HEK293 (cell line): ENCODE results near the gene GTF2F2.

Source experiments
- CTCF ChIA-PET: fragments of 350-600 bp; formaldehyde crosslinking; extraction: SDS; loops from one replicate; lab custom pipeline; 2021; ENCODE audit warnings: antibody characterized with exemption; lab: Yijun Ruan, JAX
- POLR2A ChIA-PET: fragments of 300-600 bp; formaldehyde crosslinking; extraction: SDS; loops from one replicate; lab custom pipeline; 2020; ENCODE audit warnings: antibody characterized with exemption, inconsistent platforms; lab: Yijun Ruan, JAX
- H3K27ac ChIP-seq: fragments of 200-500 bp; sonication (Bioruptor generic); 2 replicates; pipeline ENCODE4 v1.5.1; 2014; ENCODE audit warnings: low read depth, low read length, control low read depth, inconsistent platforms; ENCODE audit errors: extremely low read depth
- H3K36me3 ChIP-seq, 2 experiments: fragments of 200-500 bp in 1 of 2; sonication (Bioruptor generic) in 1 of 2; 1 replicate in 1 of 2; 2 replicates in 1 of 2; pipeline ENCODE4 v1.5.1; 2014 to 2017; ENCODE audit warnings: inconsistent platforms in 2 of 2, low read length in 2 of 2; ENCODE audit not compliant: control insufficient read depth in 2 of 2, insufficient read depth in 1 of 2
- H3K4me1 ChIP-seq: fragments of 200-500 bp; sonication (Bioruptor generic); 2 replicates; pipeline ENCODE4 v1.5.1; 2014; ENCODE audit warnings: mild to moderate bottlenecking, low read length, inconsistent platforms; ENCODE audit not compliant: control insufficient read depth, insufficient read depth
- H3K4me3 ChIP-seq: 2 replicates; pipeline ENCODE4 v1.5.1; 2011; ENCODE audit warnings: low read depth, mild to moderate bottlenecking, control low read depth, low read length, moderate library complexity
- H3K9me3 ChIP-seq: fragments of 200-500 bp; sonication (Bioruptor generic); 2 replicates; pipeline ENCODE4 v1.5.1; 2014; ENCODE audit warnings: low read depth, low read length, inconsistent platforms; ENCODE audit not compliant: control insufficient read depth, insufficient read depth
- BCL11A ChIP-seq: fragments of 450-650 bp; formaldehyde crosslinking; IDR thresholded peaks from 2 replicates; pipeline ENCODE4 v1.5.1; 2016; ENCODE audit warnings: low read depth, missing biosample characterization, missing genetic modification characterization
- GLI2 ChIP-seq: fragments of 450-650 bp; formaldehyde crosslinking; IDR thresholded peaks from 2 replicates; pipeline ENCODE4; 2017; ENCODE audit warnings: missing biosample characterization, missing genetic modification characterization, low read depth, borderline replicate concordance
- IKZF3 ChIP-seq: fragments of 450-650 bp; IDR thresholded peaks from 2 replicates; pipeline ENCODE4 v1.5.0; 2018; ENCODE audit warnings: missing biosample characterization, mild to moderate bottlenecking, missing genetic modification characterization, moderate library complexity
- MZF1 ChIP-seq: fragments of 450-650 bp; formaldehyde crosslinking; IDR thresholded peaks from 2 replicates; pipeline ENCODE4 v1.5.1; 2017; ENCODE audit warnings: missing biosample characterization, missing genetic modification characterization, borderline replicate concordance
- REPIN1 ChIP-seq: fragments of 450-650 bp; formaldehyde crosslinking; IDR thresholded peaks from 2 replicates; pipeline ENCODE4 v1.5.1; 2017; ENCODE audit warnings: missing biosample characterization, missing genetic modification characterization, low read depth
- REST ChIP-seq: fragments of 450-650 bp; formaldehyde crosslinking; IDR thresholded peaks from 2 replicates; pipeline ENCODE4 v1.5.1; 2016; ENCODE audit warnings: missing biosample characterization, missing genetic modification characterization
- SCRT2 ChIP-seq: fragments of 450-650 bp; formaldehyde crosslinking; IDR thresholded peaks from 2 replicates; pipeline ENCODE4 v1.5.1; 2016; ENCODE audit warnings: missing biosample characterization, missing genetic modification characterization
- ZBTB21 ChIP-seq: fragments of 450-650 bp; formaldehyde crosslinking; IDR thresholded peaks from 2 replicates; pipeline ENCODE4 v1.5.1; 2017; ENCODE audit warnings: missing biosample characterization, missing genetic modification characterization
- ZFHX2 ChIP-seq: fragments of 450-650 bp; formaldehyde crosslinking; conservative IDR thresholded peaks from 2 replicates; pipeline ENCODE4 v1.5.1; 2016; ENCODE audit warnings: missing biosample characterization, missing genetic modification characterization
- ZFP37 ChIP-seq: fragments of 450-650 bp; formaldehyde crosslinking; IDR thresholded peaks from 2 replicates; pipeline ENCODE4 v1.5.1; 2016; ENCODE audit warnings: missing biosample characterization, missing genetic modification characterization
- ZNF169 ChIP-seq: fragments of 450-650 bp; formaldehyde crosslinking; IDR thresholded peaks from 2 replicates; pipeline ENCODE4 v1.5.1; 2016; ENCODE audit warnings: missing biosample characterization, missing genetic modification characterization
- ZNF26 ChIP-seq: fragments of 450-650 bp; formaldehyde crosslinking; IDR thresholded peaks from 2 replicates; pipeline ENCODE4 v1.5.1; 2016; ENCODE audit warnings: missing biosample characterization, missing genetic modification characterization
- ZNF302 ChIP-seq: fragments of 450-650 bp; formaldehyde crosslinking; IDR thresholded peaks from 2 replicates; pipeline ENCODE4 v1.5.1; 2016; ENCODE audit warnings: missing biosample characterization, missing genetic modification characterization, low read depth
- ZNF433 ChIP-seq: fragments of 450-650 bp; formaldehyde crosslinking; IDR thresholded peaks from 2 replicates; pipeline ENCODE4 v1.5.1; 2016; ENCODE audit warnings: missing biosample characterization, missing genetic modification characterization, low read depth
- ZNF776 ChIP-seq: fragments of 450-650 bp; formaldehyde crosslinking; IDR thresholded peaks from 2 replicates; pipeline ENCODE4 v1.5.0; 2017; ENCODE audit warnings: missing biosample characterization, missing genetic modification characterization, borderline replicate concordance

The GTF2F2 gene

DNA sequence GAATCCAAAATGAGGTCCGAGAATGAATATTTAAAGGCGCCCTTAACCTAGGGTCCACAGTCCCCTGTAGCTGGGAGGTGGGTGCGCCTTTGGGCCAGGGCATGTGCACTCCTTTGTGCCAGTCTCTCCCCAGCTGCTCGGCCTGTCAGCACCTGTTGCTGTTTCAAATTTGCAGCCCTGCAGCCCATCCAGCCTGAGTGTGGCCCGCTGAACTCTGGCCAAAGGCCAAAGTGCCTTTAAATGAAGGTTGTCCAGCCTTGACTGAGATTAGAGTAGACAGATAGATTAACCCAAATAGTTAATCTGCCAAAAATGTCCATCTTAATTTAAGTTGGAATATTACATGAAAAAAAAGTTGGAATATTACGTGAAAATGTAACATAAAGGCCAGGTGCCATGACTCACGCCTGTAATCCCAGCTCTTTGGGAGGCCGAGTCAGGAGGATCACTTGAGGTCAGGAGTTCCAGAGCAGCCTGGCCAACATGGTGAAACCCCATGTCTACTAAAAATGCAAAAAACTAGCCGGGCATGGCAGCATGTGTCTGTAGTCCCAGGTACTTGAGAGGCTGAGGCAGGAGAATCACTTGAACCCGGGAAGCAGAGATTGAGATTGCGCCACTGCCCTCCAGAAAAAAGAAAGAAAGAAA is 195.3 kb downstream of the GTF2F2 start:
- no peaks in the 10 kb centered on the region for H3K4me1 ChIP-seq
- H3K4me3 ChIP-seq, result no peak overlapping the region
- no peaks in the 10 kb centered on the region for H3K36me3 ChIP-seq
- ChIA-PET POLR2A (no interaction called here), CTCF (interaction anchor here (0.8 kb wide), 1 partner anchor 34 kb away, joined by 5 read pairs; no protein-coding TSS in a partner anchor)
- no peak overlapping the region for H3K27ac ChIP-seq
- no peaks in the 10 kb centered on the region for H3K9me3 ChIP-seq
- TF ChIP-seq SCRT2 (tag by site-specific recombination) (0 out of 2 replicates have a peak, but pooled peaks have one; percentile 62), ZNF433 (tag by site-specific recombination) (no peak), REPIN1 (tag by site-specific recombination) (no peak), BCL11A (no peak)

DNA sequence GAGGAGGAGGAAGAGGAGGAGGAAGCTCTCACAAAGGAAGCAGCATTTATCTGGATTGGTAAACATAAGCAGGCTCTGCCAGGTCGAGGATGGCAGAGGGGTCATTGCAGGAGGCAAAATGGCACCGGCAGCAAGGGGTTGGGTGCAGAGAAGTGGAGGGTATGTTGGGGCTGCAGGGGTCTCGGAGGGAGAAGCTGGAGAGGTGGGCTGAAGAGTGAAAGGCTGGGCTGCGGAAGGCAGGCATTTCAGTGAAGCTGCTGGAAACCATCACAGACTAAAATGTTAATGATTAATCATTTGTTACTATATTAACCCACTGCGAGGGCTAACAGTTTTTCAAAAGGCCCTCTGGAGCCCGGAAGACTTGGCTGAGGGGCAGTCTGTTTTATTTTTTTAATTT is 196.0 kb downstream of the GTF2F2 start:
- TF ChIP-seq ZFP37 (tag by site-specific recombination), result no peak
- no peak for TF ChIP-seq ZFHX2 (tag by site-specific recombination)
- POLR2A ChIA-PET, result interaction anchor here (0.6 kb wide), 1 partner anchor 17 kb away, joined by 4 read pairs; no protein-coding TSS in a partner anchor
- Histone ChIP-seq H3K4me3 (no peak overlapping the region), H3K36me3 (no peaks in the 10 kb centered on the region), H3K27ac (no peak overlapping the region), H3K4me1 (no peaks in the 10 kb centered on the region), H3K9me3 (no peaks in the 10 kb centered on the region)
- CTCF ChIA-PET, result interaction anchor here (0.8 to 1.0 kb wide), 2 partner anchors 35 to 269 kb away, joined by 3 to 5 read pairs; no protein-coding TSS in a partner anchor

GRCh38 chr13:45316996-45317395 is 196.7 kb downstream of the GTF2F2 start:
- no peak overlapping the region for H3K27ac ChIP-seq
- CTCF ChIA-PET, result interaction anchor here (1.0 kb wide), 1 partner anchor 270 kb away, joined by 3 read pairs; no protein-coding TSS in a partner anchor
- H3K9me3 ChIP-seq, result no peaks in the 10 kb centered on the region
- H3K4me1 ChIP-seq, result no peaks in the 10 kb centered on the region
- POLR2A ChIA-PET, result interaction anchor here (0.6 kb wide), 1 partner anchor 17 kb away, joined by 4 read pairs; no protein-coding TSS in a partner anchor
- H3K36me3 ChIP-seq, result no peaks in the 10 kb centered on the region
- H3K4me3 ChIP-seq, result no peak overlapping the region
- TF ChIP-seq ZBTB21 (tag by site-specific recombination) (no peak), ZNF169 (tag by site-specific recombination) (no peak), ZNF776 (no peak), ZNF26 (tag by site-specific recombination) (no peak), GLI2 (tag by site-specific recombination) (no peak), ZNF302 (tag by site-specific recombination) (no peak), IKZF3 (tag by site-specific recombination) (no peak), MZF1 (tag by site-specific recombination) (no peak), REST (no peak)
